ENCODE results near the gene BLID.

BLID gene

GRCh38 chr11:122138744-122139594 is 23.0 kb upstream of the BLID start:
- no peak for DNase-seq

GRCh38 chr11:122137078-122137793 is 21.2 kb upstream of the BLID start:
- DNase-seq = no peak

- DNase-seq = no peak
Observed at GRCh38 chr11:122131126-122131525, 15.1 kb upstream of the BLID start.

- DNase-seq = no peak
Observed at GRCh38 chr11:122128146-122128545, 12.1 kb upstream of the BLID start.

GRCh38 chr11:122127020-122127419 is 11.0 kb upstream of the BLID start:
- DNase-seq = no peak

- no peak for DNase-seq
Observed at GRCh38 chr11:122126024-122126688, 10.1 kb upstream of the BLID start.

GRCh38 chr11:122123263-122123929 is 7.4 kb upstream of the BLID start:
- no peak for DNase-seq

- no peak for DNase-seq
Observed at GRCh38 chr11:122122179-122122578, 6.2 kb upstream of the BLID start.

GRCh38 chr11:122120096-122120495 is 4.1 kb upstream of the BLID start:
- no peak for DNase-seq

GRCh38 chr11:122116591-122116990 is 576 bp upstream of the BLID start:
- DNase-seq = no peak

- DNase-seq = no peak
Observed at GRCh38 chr11:122114976-122115375, 1.0 kb downstream of the BLID start.

- DNase-seq = no peak
Observed at GRCh38 chr11:122113836-122114825, 1.9 kb downstream of the BLID start.

GRCh38 chr11:122112470-122113365 is 3.3 kb downstream of the BLID start:
- no peak for DNase-seq

- no peak for DNase-seq
Observed at GRCh38 chr11:122109932-122110331, 6.1 kb downstream of the BLID start.

GRCh38 chr11:122108828-122109227 is 7.2 kb downstream of the BLID start:
- DNase-seq = no peak

- DNase-seq = peak; percentile 41
Observed at GRCh38 chr11:122108192-122108799, 7.7 kb downstream of the BLID start.

GRCh38 chr11:122107566-122107965 is 8.4 kb downstream of the BLID start:
- DNase-seq = no peak

- DNase-seq = no peak
Observed at GRCh38 chr11:122107045-122107444, 9.0 kb downstream of the BLID start.

- DNase-seq = peak; percentile 72
Observed at GRCh38 chr11:122105044-122105758, 10.8 kb downstream of the BLID start.

GRCh38 chr11:122104341-122104740 is 11.7 kb downstream of the BLID start:
- peak; percentile 35 for DNase-seq
